NCI-H2171 (cell line): ENCODE results near the gene PLK4.
"Not testable (repeated sequence)": the region's sequence is repeated elsewhere in the genome, so short reads cannot be mapped to it uniquely, and the experiment has no call there.

ENCODE experiments used
- DNase-seq: peaks from one replicate; lab custom pipeline; 2025; lab: John Stamatoyannopoulos, UW

PLK4 gene

GRCh38 chr4:127880763-127881562, at the start of gene PLK4:
Gene PLK4, plus strand, starts transcription at chr4:127880893. Its CDS starts 242 bp downstream, at chr4:127881135.
- DNase-seq: peak; percentile 79

- DNase-seq: no peak
Observed at GRCh38 chr4:127832585-127832984, 48.1 kb upstream of the PLK4 start.

GRCh38 chr4:127843704-127844600, 36.7 kb upstream of the PLK4 start:
- no peak for DNase-seq

- DNase-seq: no peak
Observed at GRCh38 chr4:127844601-127845116, 36.0 kb upstream of the PLK4 start.

- no peak for DNase-seq
Observed at GRCh38 chr4:127846061-127846460, 34.6 kb upstream of the PLK4 start.

- no peak for DNase-seq
Observed at GRCh38 chr4:127846765-127847164, 33.9 kb upstream of the PLK4 start.

GRCh38 chr4:127849505-127850234, 31.0 kb upstream of the PLK4 start:
- DNase-seq: no peak

- no peak for DNase-seq
Observed at GRCh38 chr4:127852661-127853060, 28.0 kb upstream of the PLK4 start.

GRCh38 chr4:127856196-127856812, 24.4 kb upstream of the PLK4 start:
- no peak for DNase-seq

- DNase-seq: no peak
Observed at GRCh38 chr4:127856813-127857447, 23.8 kb upstream of the PLK4 start.

GRCh38 chr4:127857641-127858040, 23.1 kb upstream of the PLK4 start:
- no peak for DNase-seq

GRCh38 chr4:127868196-127868595, 12.5 kb upstream of the PLK4 start:
- DNase-seq: no peak

- no peak for DNase-seq
Observed at GRCh38 chr4:127870281-127870680, 10.4 kb upstream of the PLK4 start.

- DNase-seq: no peak
Observed at GRCh38 chr4:127870688-127871087, 10.0 kb upstream of the PLK4 start.

GRCh38 chr4:127875791-127876190, 4.9 kb upstream of the PLK4 start:
- no peak for DNase-seq

- no peak for DNase-seq
Observed at GRCh38 chr4:127881563-127881864, 821 bp downstream of the PLK4 start.

GRCh38 chr4:127888559-127888958, 7.9 kb downstream of the PLK4 start:
- peak; percentile 34 for DNase-seq

GRCh38 chr4:127889903-127890302, 9.2 kb downstream of the PLK4 start:
- no peak for DNase-seq

- DNase-seq: no peak
Observed at GRCh38 chr4:127896069-127896468, 15.4 kb downstream of the PLK4 start.

GRCh38 chr4:127896528-127896927, 15.8 kb downstream of the PLK4 start:
- no peak for DNase-seq

- DNase-seq: not testable (repeated sequence)
Observed at GRCh38 chr4:127899682-127900081, 19.0 kb downstream of the PLK4 start.
